HFFc6 (cell line): ENCODE data around the gene HNRNPLL. TPM values are rescaled to one million over a fixed set of nuclear protein-coding genes. Genes with fewer than 3 reads are reported as not detected.
A peak's percentile ranks its signal among the peaks of the same experiment; 100 is the strongest.

Experiments
- DNase-seq: peaks from one replicate; pipeline ENCODE4 v3.0.0-alpha.2; 2018
- H3K27ac Mint-ChIP-seq: 2 replicates; pipeline ENCODE4 v1.8.0; 2020; ENCODE audit warnings: mild to moderate bottlenecking, mixed read lengths
- H3K27me3 Mint-ChIP-seq: 2 replicates; pipeline ENCODE4 v1.8.0; 2021; ENCODE audit warnings: mild to moderate bottlenecking, moderate library complexity, mixed read lengths; ENCODE audit not compliant: insufficient read depth
- H3K36me3 Mint-ChIP-seq: 2 replicates; pipeline ENCODE4 v1.8.0; 2021; ENCODE audit warnings: low read depth, mixed read lengths
- H3K4me1 Mint-ChIP-seq: 2 replicates; pipeline ENCODE4 v1.8.0; 2020; ENCODE audit warnings: low read depth, mixed read lengths
- H3K4me3 Mint-ChIP-seq: 2 replicates; pipeline ENCODE4 v1.8.0; 2020; ENCODE audit warnings: mild to moderate bottlenecking, moderate library complexity, mixed read lengths
- H3K9me3 Mint-ChIP-seq: 2 replicates; pipeline ENCODE4 v1.8.0; 2020; ENCODE audit warnings: mild to moderate bottlenecking, mixed read lengths
- CTCF ChIP-seq: fragments of 200-600 bp; sonication (generic); IDR thresholded peaks from 2 replicates; pipeline ENCODE4 v1.5.0; 2021; ENCODE audit warnings: antibody characterized with exemption, mild to moderate bottlenecking
- total RNA-seq, 6 experiments: library from RNA; stranded (reverse); fragmentation: NEBNext Ultra II Directional; extraction: Animal tissue kit (Norgen Biotek cat#: 25700); gene quantifications; 2 replicates in 1 of 6; 3 replicates in 5 of 6; pipeline ENCODE4 v1.2.3, GENCODE V29; 2021

HNRNPLL gene
- total RNA-seq, 6 experiments from 2014 or later: 45.5 to 57.5 (median 50.2) TPM

GRCh38 chr2:38526195-38526594 is 76.5 kb downstream of the HNRNPLL start:
- Mint-ChIP-seq H3K27ac (no peak overlapping the region), H3K36me3 (no peaks in the 10 kb centered on the region), H3K4me1 (peaks cover 23% of the 10 kb centered on the region), H3K9me3 (no peaks in the 10 kb centered on the region), H3K27me3 (peaks cover 21% of the 10 kb centered on the region), H3K4me3 (no peak overlapping the region)
- no peak for TF ChIP-seq CTCF
- DNase-seq: no peak

GRCh38 chr2:38524580-38524979 is 78.1 kb downstream of the HNRNPLL start:
- no peak for TF ChIP-seq CTCF
- no peak for DNase-seq
- H3K27me3 Mint-ChIP-seq: peaks cover 31% of the 10 kb centered on the region
- no peaks in the 10 kb centered on the region for H3K9me3 Mint-ChIP-seq
- no peak overlapping the region for H3K27ac Mint-ChIP-seq
- no peak overlapping the region for H3K4me3 Mint-ChIP-seq
- no peaks in the 10 kb centered on the region for H3K36me3 Mint-ChIP-seq
- H3K4me1 Mint-ChIP-seq: peaks cover 23% of the 10 kb centered on the region

GRCh38 chr2:38523728-38524437 is 78.8 kb downstream of the HNRNPLL start:
- H3K36me3 Mint-ChIP-seq: no peaks in the 10 kb centered on the region
- no peaks in the 10 kb centered on the region for H3K9me3 Mint-ChIP-seq
- peaks cover 38% of the 10 kb centered on the region for H3K27me3 Mint-ChIP-seq
- no peak for DNase-seq
- peak; percentile 26; the same call in 1 of the 2 replicates for TF ChIP-seq CTCF
- no peak overlapping the region for H3K4me3 Mint-ChIP-seq
- peaks cover 23% of the 10 kb centered on the region for H3K4me1 Mint-ChIP-seq
- H3K27ac Mint-ChIP-seq: no peak overlapping the region

- peaks cover 43% of the 10 kb centered on the region for H3K27me3 Mint-ChIP-seq
- TF ChIP-seq CTCF: no peak
- H3K9me3 Mint-ChIP-seq: no peaks in the 10 kb centered on the region
- peaks cover 13% of the 10 kb centered on the region for H3K4me1 Mint-ChIP-seq
- no peak for DNase-seq
- H3K4me3 Mint-ChIP-seq: no peak overlapping the region
- no peak overlapping the region for H3K27ac Mint-ChIP-seq
- no peaks in the 10 kb centered on the region for H3K36me3 Mint-ChIP-seq
Observed at GRCh38 chr2:38522754-38523349, 79.9 kb downstream of the HNRNPLL start.

GRCh38 chr2:38521835-38522234 is 80.9 kb downstream of the HNRNPLL start:
- H3K27ac Mint-ChIP-seq: no peak overlapping the region

More at GRCh38 chr2:38521835-38522234, 80.9 kb downstream of the HNRNPLL start:
- Mint-ChIP-seq H3K27me3 (peaks cover 47% of the 10 kb centered on the region), H3K9me3 (no peaks in the 10 kb centered on the region), H3K36me3 (no peaks in the 10 kb centered on the region), H3K4me1 (peaks cover 6% of the 10 kb centered on the region; the same call in 1 of the 2 replicates), H3K4me3 (no peak overlapping the region)
- DNase-seq: no peak
- no peak for TF ChIP-seq CTCF
